ENCODE measurements around the gene DGKQ. TPM values are rescaled to one million over a fixed set of nuclear protein-coding genes. Genes with fewer than 3 reads are reported as not detected.

The DGKQ gene
- total RNA-seq, 1 experiment from 2014 or later = 12.4 TPM

DNA sequence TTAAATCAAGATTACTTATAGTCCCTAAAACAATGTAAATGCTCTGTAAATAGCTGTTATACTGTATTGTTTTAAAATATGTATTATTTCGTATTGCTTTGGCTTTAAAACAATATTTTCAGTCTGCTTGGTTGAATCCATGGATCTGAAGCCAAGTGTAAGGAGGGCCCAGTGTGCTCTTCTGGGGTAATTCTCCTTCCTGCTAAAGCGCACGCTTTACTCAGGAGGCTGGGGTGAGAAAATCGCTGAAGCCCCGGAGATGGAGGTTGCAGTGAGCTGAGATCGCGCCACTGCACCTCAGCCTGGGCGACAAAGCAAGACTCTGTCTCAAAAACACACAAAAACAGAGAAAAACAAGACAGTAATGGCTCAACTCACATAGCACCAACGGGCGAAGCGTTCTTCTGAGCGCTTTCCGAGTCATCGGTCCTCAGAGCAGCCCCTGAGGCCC, 13.1 kb upstream of the DGKQ start:
- Histone ChIP-seq H3K23me2 (ENCODE audit: insufficient read length, low read depth, low read length, poor library complexity, severe bottlenecking) (peaks cover 3% of the 10 kb centered on the region), H2BK5ac (ENCODE audit: insufficient read length, low read length) (no peak overlapping the region), H2BK15ac (ENCODE audit: low read depth, low read length) (no peak overlapping the region), H2BK120ac (ENCODE audit: low read depth, low read length, poor library complexity, severe bottlenecking) (no peak overlapping the region), H3K79me1 (ENCODE audit: insufficient read depth, low read depth, low read length, poor library complexity, severe bottlenecking) (no peaks in the 10 kb centered on the region), H4K8ac (replicated peaks; ENCODE audit: insufficient read length, low read depth, low read length) (no peak overlapping the region), H2BK12ac (ENCODE audit: insufficient read length, low read depth, low read length) (no peak overlapping the region), H4K91ac (ENCODE audit: insufficient read length, low read depth, low read length) (no peak overlapping the region), H3T11ph (ENCODE audit: low read length) (no peak overlapping the region), H3K4ac (ENCODE audit: low read depth, low read length) (no peak overlapping the region), H2AFZ (ENCODE audit: low read length) (no peak overlapping the region), H3K79me2 (ENCODE audit: insufficient read depth, low read length) (no peaks in the 10 kb centered on the region), H3K9ac (ENCODE audit: extremely low read depth, insufficient read length, low read length) (peak overlapping the region; percentile 4), H3K4me1 (ENCODE audit: insufficient read depth, low read length) (peaks cover 3% of the 10 kb centered on the region; the same call in 1 of the 2 replicates), H3K27ac (ENCODE audit: insufficient read length, low read depth, low read length) (no peak overlapping the region), H4K20me1 (ENCODE audit: control insufficient read depth, insufficient read depth, insufficient read length) (no peaks in the 10 kb centered on the region), H4K5ac (ENCODE audit: insufficient read length, low read depth, low read length) (no peak overlapping the region), H3K18ac (ENCODE audit: insufficient read length, low read depth, low read length) (no peak overlapping the region), H2BK20ac (ENCODE audit: low read depth, low read length, poor library complexity, severe bottlenecking) (no peak overlapping the region), H3K27me3 (ENCODE audit: insufficient read depth, low read length) (no peaks in the 10 kb centered on the region; the same call in 1 of the 2 replicates), H3K56ac (ENCODE audit: insufficient read length, low read depth, low read length) (no peak overlapping the region), H3K4me2 (ENCODE audit: insufficient read depth, insufficient read length, low read length) (peak overlapping the region; percentile 78), H3K9me3 (ENCODE audit: control insufficient read depth, low read depth, low read length) (no peaks in the 10 kb centered on the region), H3K23ac (ENCODE audit: insufficient read length, low read depth, low read length) (no peak overlapping the region), H3K14ac (ENCODE audit: insufficient read depth, low read length) (peak overlapping the region; percentile 30), H2AK5ac (ENCODE audit: insufficient read length, low read length) (no peak overlapping the region)
- Mint-ChIP-seq H3K9me3 (0 out of 5 replicates have a peak, but pooled peaks cover 0 to 4% of the 10 kb centered on the region in 2 experiments), H3K27ac (no peak overlapping the region), H3K27me3 (ENCODE audit: low read depth) (peaks cover 39% of the 10 kb centered on the region), H3K36me3 (ENCODE audit: insufficient read depth in 1 of 3, low read depth in 3 of 3) (no peaks in the 10 kb centered on the region), H3K4me1 (peaks cover 11 to 13% of the 10 kb centered on the region in 2 experiments), H3K4me3 (peak overlapping the region; percentile 75 to 89)
- DNase-seq = no peak
- no peak for TF ChIP-seq CTCF (conservative IDR thresholded peaks at IDR 0.05)
- no CpG with 5 or more reads among the region's 14 CpGs for WGBS (ENCODE audit: extremely low coverage, insufficient read length, low lambda C conversion rate)

Data from H9 (cell line).